K562 treated with DMSO at 1 percent for 48 hours (cell line): Measurements from ENCODE around the gene RNF112. TPM values are rescaled to one million over a fixed set of nuclear protein-coding genes. Genes with fewer than 3 reads are reported as not detected.

Experiments
- total RNA-seq: library from RNA; unstranded; fragments of 300-600 nt; gene quantifications from 2 replicates; pipeline ENCODE4 v1.2.3, GENCODE V29; 2022; ENCODE audit warnings: low replicate concordance; ENCODE audit errors: extremely low read depth

The RNF112 gene
- total RNA-seq: not detected in 2 replicates

DNA sequence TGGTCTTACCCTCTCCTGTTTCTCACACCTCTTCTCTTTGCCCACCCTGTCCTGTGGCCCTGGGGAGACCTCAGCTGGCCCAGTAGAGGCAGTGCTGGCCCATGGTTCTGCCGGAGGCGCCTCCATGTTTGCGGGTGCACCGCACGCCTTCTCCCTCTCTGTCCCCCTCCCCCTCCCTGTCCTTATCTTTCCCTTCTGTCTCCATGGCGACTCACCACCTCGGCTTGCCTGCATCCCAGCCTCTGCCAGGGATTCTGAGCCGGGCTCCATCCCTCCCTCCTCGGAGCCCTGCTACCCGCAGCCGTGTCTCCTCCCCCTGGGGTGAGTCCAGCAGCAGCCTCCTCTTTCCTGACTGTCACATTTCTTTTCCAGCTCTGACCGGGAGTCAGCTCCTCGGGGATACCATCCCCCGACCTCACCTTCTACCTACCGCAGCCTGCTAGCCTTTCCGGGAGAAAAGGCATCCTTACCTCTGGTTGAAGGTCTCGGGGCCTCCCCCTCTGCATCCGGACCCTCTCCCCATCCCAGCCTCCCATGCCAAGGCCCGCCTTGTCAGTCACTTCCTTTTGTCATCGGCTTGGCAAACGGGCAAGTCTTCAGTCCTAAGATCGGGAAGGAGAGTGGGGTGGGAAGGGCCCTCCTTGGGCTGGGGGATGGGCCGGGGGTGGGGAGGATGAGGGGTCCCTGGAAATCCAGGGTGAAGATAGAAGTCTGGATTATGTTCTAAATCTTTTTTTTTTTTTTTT lies at the start of gene RNF112:
Gene RNF112, plus strand, starts transcription at position 358 of the 746 bp plus-strand sequence. Its CDS starts 177 bp downstream, at position 535.

DNA sequence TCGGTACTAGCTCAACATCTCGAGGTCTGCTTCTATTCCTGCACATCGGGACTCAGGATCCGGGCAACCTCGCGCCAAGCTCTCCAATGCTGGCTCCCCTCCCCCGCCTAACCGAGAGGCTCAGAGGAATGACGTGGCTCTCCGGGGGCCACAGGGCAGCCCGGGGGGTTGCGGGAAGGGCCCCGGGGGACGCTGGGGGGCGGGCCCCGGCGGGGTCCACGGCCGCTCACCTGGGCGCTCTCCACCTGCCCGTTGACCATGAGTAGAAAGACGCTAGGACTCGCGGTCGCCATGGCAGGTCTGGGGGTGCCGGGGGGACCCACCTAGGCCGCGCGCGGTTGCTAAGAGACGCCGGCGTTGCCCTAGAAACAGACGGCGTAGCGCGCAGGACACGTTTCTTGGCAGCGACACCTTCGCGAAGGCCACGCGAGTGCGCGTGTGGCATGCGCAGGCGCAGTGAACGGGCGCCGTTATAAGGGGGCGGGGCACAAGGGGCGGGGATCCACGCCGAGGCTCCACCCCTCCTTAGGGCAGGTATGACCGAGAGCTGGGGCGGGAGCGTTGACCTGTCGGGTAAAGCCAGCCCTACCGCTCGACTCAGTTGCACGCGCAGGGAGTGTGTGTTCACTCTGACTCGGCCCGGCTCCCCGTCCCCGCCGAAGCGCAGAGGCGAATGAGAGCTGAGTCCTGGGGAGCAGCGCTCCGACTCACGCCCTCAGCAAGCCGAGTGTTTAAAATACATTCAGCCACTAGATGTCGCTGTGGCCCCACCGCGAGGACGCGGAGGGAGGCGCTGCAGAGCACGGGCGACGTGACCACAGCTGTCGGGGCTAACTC lies 48.5 kb upstream of the RNF112 start, which contains the start of gene B9D1:
Gene B9D1, minus strand, starts transcription at position 447 of the 837 bp plus-strand sequence. Its CDS starts 154 bp downstream, at position 293.

DNA sequence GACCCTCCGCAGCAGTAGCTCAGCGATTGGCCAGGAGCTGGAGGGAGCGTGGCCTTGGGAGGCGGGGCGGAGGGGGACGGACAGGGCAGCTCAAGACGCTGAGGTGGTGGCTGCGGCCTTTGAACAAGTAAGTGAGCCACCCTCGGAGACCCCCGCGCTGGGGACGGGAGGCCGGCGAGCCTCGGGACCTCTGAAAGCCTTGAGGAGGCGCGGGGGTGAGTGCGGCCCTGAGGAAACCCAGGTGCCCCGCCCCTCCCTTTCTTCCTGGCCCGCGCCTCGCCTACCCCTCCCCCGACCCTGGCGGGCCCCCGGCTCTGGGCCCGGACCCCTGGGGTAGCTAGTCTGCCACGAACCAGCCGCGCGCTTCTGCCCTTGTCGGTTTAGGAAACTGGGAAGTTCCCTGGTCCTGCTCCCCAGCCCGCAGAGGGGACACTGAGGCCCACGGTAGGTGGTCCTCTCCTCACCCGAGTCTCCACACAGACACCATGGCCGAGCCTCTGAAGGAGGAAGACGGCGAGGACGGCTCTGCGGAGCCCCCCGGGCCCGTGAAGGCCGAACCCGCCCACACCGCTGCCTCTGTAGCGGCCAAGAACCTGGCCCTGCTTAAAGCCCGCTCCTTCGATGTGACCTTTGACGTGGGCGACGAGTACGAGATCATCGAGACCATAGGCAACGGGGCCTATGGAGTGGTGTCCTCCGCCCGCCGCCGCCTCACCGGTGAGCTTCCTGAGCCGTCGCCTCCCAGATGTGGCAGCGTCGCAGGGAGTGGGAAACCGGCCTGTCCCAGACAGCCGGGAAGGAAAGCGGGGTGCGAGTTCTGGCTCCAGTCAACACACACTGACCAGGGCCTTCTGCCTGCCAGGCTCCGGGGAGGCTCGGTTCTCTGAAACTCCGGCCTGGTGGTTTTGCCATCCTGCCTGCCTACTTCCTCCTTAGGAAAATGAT lies 32.3 kb upstream of the RNF112 start, which contains the start of gene MAPK7:
Gene MAPK7, plus strand, starts transcription at position 83 of the 945 bp plus-strand sequence. Its CDS starts 403 bp downstream, at position 486.

DNA sequence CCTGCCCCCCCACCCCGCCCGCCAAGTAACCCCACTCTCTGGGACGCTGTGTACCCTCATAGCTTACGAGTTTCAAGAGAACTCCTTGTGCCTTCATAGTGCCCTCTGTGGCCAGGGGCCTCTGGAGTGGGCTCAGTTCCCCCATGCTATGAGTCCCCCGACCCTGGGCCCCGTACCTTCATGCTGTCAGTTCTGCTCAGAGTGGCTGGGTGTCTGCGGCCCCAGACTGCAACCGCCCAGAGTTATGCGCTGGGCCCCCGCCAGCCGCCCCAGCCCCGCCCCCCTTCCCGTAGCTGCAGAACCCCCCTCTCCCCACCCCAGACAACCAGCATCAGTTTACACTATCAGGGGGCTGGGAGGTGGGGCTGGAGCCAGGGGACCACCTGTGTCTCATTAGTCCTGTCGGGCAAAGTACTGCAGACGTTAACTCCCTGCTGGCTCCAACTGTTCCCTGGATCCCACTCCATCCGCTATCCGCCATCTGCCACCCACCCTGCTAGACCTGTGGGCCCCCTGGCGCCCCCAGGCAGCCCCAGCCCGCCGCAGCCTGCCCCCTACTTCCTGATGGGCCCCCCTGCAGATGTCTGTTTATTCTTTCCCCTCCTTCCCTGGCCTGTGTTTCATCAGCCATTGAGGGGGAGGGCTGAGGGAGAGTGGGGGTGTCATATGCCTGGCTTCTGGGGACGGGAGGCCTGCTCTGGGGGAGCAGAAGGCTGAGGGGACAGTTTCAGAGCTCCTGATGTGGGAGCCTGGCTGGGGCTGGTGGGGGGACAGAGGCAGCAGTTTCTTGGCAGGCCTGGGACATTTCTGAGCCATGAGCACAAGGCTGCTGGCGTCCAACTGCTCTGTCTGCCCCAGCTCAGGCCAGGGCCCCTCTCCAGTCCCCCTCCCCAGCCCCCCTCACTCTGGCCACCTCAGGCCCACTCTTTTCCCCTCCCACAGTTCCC lies 23.8 kb upstream of the RNF112 start, which contains the start of gene MFAP4:
Gene MFAP4, minus strand, starts transcription at position 217 of the 947 bp plus-strand sequence. Its CDS starts 35 bp downstream, at position 182.

Other genes with a start within 250 kb of the RNF112 start
- gene EPN2, start 173.9 kb upstream of the RNF112 start, total RNA-seq: not detected in 2 replicates
- not detected in 2 replicates for gene B9D1, start 48.5 kb upstream of the RNF112 start, total RNA-seq
- not detected in 2 replicates for gene MAPK7, start 32.7 kb upstream of the RNF112 start, total RNA-seq
- not detected in 2 replicates for gene MFAP4, start 24.0 kb upstream of the RNF112 start, total RNA-seq
- not detected in 2 replicates for gene SLC47A1, start 122.6 kb downstream of the RNF112 start, total RNA-seq
- not detected in 2 replicates for gene ALDH3A2, start 237.5 kb downstream of the RNF112 start, total RNA-seq